GM18867 (cell line): ENCODE measurements around the gene KIZ.

Experiments
- ATAC-seq: cut with Tn5 transposase; IDR thresholded peaks from one replicate; pipeline ENCODE4 v1.9.1; 2021; ENCODE audit warnings: mild to moderate bottlenecking, moderate library complexity; ENCODE audit not compliant: unreplicated experiment

The KIZ gene

GRCh38 chr20:21125849-21126580, at the start of gene KIZ:
KIZ (plus strand) TSS chr20:21126082; CDS start chr20:21126116, 34 bp downstream.
- ATAC-seq = peak; percentile 97

GRCh38 chr20:21077809-21078345, 48.0 kb upstream of the KIZ start:
- no peak for ATAC-seq

- no peak for ATAC-seq
Observed at GRCh38 chr20:21082584-21082983, 43.3 kb upstream of the KIZ start.

- ATAC-seq = no peak
Observed at GRCh38 chr20:21083825-21084325, 42.0 kb upstream of the KIZ start.

- no peak for ATAC-seq
Observed at GRCh38 chr20:21087862-21088540, 37.9 kb upstream of the KIZ start.

- ATAC-seq = no peak
Observed at GRCh38 chr20:21089391-21089790, 36.5 kb upstream of the KIZ start.

GRCh38 chr20:21090111-21090618, 35.7 kb upstream of the KIZ start:
- no peak for ATAC-seq

GRCh38 chr20:21090721-21091120, 35.2 kb upstream of the KIZ start:
- no peak for ATAC-seq

- no peak for ATAC-seq
Observed at GRCh38 chr20:21092806-21093205, 33.1 kb upstream of the KIZ start.

GRCh38 chr20:21096321-21097043, 29.4 kb upstream of the KIZ start:
- peak; percentile 64 for ATAC-seq

GRCh38 chr20:21099751-21100577, 25.9 kb upstream of the KIZ start:
- peak; percentile 46 for ATAC-seq

- no peak for ATAC-seq
Observed at GRCh38 chr20:21100578-21101452, 25.1 kb upstream of the KIZ start.

GRCh38 chr20:21101453-21101931, 24.4 kb upstream of the KIZ start:
- no peak for ATAC-seq

- no peak for ATAC-seq
Observed at GRCh38 chr20:21101932-21102575, 23.8 kb upstream of the KIZ start.

- ATAC-seq = peak; percentile 46
Observed at GRCh38 chr20:21102603-21103311, 23.1 kb upstream of the KIZ start.

- no peak for ATAC-seq
Observed at GRCh38 chr20:21103582-21104465, 22.1 kb upstream of the KIZ start.

GRCh38 chr20:21104466-21104761, 21.5 kb upstream of the KIZ start:
- no peak for ATAC-seq
